T-helper 2 cell (primary cell): ENCODE data around the gene IDH3B.

Source experiments
- DNase-seq, 5 experiments: peaks; one replicate each; pipeline versions ENCODE4 v3.0.0 to v3.0.0-alpha.2; 2012 to 2022

IDH3B gene

GRCh38 chr20:2617099-2617714, 46.8 kb downstream of the IDH3B start:
- DNase-seq = no peak

DNA sequence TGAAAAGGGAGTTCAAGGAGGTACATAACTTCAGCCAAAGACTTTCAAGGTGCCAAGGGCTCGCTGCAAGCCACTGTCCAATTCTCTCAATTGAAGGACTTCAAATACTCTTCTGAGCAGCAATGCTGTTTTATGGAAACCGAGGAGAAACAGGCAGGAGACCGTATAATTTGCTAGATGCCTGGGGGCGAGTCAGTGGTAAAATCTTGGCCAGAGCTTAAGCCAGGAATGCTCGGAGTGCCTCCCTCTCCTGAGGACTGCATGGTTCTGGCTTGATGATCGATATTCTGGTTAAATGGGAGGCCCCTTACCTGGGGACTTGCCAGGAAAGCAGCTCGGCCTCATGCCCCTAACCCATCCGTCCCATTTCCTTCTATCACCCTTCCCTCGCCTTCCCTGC, 47.4 kb downstream of the IDH3B start:
- no peak for DNase-seq

DNA sequence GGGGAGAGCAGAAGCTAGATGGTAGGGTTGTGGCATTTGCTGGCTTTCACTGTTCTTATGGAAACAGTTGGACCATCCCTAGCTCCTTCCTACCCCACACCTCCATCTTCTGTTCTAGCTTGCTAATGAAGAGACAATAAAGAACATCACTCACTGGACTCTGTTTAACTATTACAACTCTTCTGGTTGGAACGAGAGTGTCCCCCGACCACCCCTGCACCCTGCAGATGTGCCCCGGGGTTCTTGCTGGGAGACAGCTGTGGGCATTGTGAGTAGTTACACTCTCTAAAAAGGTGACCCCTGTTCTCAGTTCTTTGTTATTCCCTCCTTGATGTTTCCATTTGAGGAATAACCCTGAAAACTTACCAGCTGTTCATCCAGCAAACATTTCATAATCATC, 51.9 kb downstream of the IDH3B start:
- DNase-seq = no peak

DNA sequence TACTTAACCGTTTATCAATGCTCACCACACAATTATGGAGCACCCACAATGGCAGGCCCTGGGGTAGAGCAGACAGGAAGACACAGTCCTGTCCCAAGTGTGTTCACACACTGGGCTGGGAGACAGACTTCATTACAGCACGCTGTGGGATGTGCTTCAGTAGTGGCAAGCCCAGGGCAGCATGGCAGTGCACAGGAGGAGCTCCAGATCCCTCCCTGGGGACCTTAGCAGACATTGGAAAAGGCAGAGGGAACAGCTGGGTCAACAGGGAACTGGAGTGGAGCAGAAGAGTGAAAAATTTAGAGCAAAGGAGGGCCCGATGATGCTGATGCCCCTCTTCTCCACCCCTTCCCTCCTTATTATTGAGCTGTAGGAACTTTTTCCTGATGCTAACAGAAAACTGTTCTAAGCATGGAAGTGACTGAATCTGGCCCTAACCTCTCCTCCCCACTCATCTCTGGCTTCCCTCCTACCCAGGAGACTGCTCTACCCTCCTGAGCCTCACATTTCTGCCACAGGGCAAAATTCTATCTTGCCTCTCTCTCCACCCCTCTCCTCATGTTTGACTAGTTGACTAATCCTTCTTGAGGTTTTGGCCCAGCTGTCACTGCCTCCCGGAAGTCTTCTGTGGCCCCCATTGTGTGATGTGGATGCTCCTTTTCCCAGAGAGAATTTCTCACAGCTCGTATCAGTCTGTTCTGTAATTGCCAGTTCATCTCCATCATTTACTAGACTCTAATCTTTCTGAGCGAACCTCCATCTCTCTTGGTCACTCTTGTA, 52.9 kb downstream of the IDH3B start:
- no peak for DNase-seq

- DNase-seq = no peak
These were observed 53.7 kb downstream of the IDH3B start for GRCh38 chr20:2610326-2610725.
